Nucleus accumbens (tissue), 56 donors: ENCODE measurements around the gene RANBP1.
A peak's percentile ranks its signal among the peaks of the same experiment; 100 is the strongest.
"Not testable (repeated sequence)": the region's sequence is repeated elsewhere in the genome, so short reads cannot be mapped to it uniquely, and the experiment has no call there.

Source experiments
- DNase-seq, 56 donors: peaks; one replicate each; lab custom pipeline; 2025; lab: John Stamatoyannopoulos, UW

The RANBP1 gene

GRCh38 chr22:20115691-20116375, at the start of gene RANBP1:
Gene RANBP1 (plus strand): TSS chr22:20116104. CDS start chr22:20116185, 81 bp downstream.
- DNase-seq, result no peak

GRCh38 chr22:20066617-20067383, 49.1 kb upstream of the RANBP1 start:
- DNase-seq, result no peak

- DNase-seq, result not testable (repeated sequence)
Observed at GRCh38 chr22:20067384-20067682, 48.6 kb upstream of the RANBP1 start.

GRCh38 chr22:20068640-20069039, 47.3 kb upstream of the RANBP1 start:
- no peak for DNase-seq

- no peak for DNase-seq
Observed at GRCh38 chr22:20069331-20070042, 46.4 kb upstream of the RANBP1 start.

- DNase-seq, result no peak
Observed at GRCh38 chr22:20071524-20071972, 44.4 kb upstream of the RANBP1 start.

- no peak for DNase-seq
Observed at GRCh38 chr22:20076627-20077172, 39.2 kb upstream of the RANBP1 start.

- DNase-seq, result peak in 55 of 56 donors; percentile 63 to 97 (median 90)
Observed at GRCh38 chr22:20079745-20080444, 36.0 kb upstream of the RANBP1 start, which contains the start of gene DGCR8. Gene DGCR8 (plus strand): TSS chr22:20080241. CDS start chr22:20085964, 5,723 bp downstream.

- peak in 26 of 56 donors; percentile 15 to 80 (median 58) for DNase-seq
Observed at GRCh38 chr22:20080445-20080775, 35.5 kb upstream of the RANBP1 start.

- peak in 8 of 56 donors; percentile 11 to 41 (median 20) for DNase-seq
Observed at GRCh38 chr22:20080776-20081654, 34.9 kb upstream of the RANBP1 start.

- DNase-seq, result no peak
Observed at GRCh38 chr22:20083157-20083890, 32.6 kb upstream of the RANBP1 start.

- no peak for DNase-seq
Observed at GRCh38 chr22:20083891-20084546, 31.9 kb upstream of the RANBP1 start.

- DNase-seq, result no peak
Observed at GRCh38 chr22:20084547-20085413, 31.1 kb upstream of the RANBP1 start.

GRCh38 chr22:20085651-20086050, 30.3 kb upstream of the RANBP1 start:
- no peak for DNase-seq

- no peak for DNase-seq
Observed at GRCh38 chr22:20086101-20086599, 29.8 kb upstream of the RANBP1 start.

- no peak for DNase-seq
Observed at GRCh38 chr22:20086763-20087162, 29.1 kb upstream of the RANBP1 start.
